ENCODE data around the gene MAP1LC3B2.

Gene MAP1LC3B2

DNA sequence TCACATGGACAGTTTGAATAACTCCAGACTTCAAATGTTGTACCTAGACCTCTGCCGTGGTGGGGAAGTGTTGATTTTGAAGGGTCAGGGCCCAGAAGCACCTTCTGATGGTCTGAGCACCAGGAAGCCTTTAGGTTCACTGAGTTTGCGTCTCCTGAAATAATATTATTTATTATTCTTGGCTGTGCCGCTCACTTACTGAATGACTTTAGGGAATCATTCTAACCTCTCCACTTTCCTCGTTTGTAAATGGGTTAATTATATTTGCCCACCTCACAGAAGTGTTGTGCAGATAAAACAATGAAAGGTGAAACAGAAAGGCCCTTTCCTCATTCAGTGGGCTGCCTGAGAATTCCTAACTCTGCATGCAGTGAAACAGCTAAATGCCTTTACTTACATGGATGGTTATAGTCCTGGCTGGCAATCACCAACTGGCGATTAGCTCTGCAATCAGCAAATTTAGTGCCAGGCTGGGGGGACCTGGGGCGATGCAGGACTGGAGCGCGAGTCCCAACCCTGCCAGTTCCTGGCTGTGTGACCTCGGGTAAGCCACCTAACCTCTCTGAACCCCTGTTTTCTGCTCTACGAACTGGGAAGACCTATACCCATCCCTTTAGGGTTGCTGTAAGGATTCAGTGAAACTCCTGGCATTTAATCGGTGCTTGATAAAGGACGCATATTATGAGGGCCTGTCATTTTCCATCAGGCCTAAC is 57.5 kb downstream of the MAP1LC3B2 start:
- DNase-seq, result no peak

DNA sequence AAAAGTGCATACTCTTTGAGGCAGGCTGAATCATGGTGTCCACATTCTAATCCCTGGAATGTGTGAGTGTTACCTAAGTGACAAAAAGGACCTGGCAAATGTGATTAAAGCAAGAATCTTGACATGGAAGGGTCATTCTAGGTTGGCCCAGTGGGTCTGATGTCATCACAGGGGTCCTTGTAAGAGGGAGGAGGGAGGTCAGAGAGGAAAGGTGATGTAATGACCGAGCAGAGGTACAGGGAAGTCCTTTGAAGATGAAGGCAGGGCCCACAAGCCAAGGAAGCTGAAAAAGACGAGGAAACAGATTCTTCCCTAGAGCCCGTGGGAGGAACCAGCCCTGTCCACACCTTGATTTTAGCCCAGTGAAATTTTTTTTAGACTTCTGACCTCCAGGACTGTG is 60.1 kb downstream of the MAP1LC3B2 start:
- no peak for DNase-seq

DNA sequence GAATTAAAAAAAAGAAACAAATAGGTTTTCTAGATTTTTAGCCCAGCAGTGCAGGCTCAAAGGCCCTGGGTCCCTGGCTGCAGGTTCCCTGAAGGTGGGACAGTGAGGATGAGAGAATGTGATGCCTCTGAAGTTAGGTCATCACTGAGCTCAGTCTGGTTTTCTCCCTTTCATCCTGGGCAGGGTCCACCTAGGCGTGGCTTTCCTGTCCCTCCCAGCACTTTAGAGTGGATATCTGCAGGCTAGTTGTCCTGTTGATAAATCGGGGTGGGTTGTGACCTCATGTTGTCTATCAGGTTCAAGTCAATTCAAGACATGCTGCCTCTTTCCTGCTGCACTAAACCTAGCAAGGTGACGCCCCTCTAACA is 60.9 kb downstream of the MAP1LC3B2 start:
- no peak for DNase-seq

DNA sequence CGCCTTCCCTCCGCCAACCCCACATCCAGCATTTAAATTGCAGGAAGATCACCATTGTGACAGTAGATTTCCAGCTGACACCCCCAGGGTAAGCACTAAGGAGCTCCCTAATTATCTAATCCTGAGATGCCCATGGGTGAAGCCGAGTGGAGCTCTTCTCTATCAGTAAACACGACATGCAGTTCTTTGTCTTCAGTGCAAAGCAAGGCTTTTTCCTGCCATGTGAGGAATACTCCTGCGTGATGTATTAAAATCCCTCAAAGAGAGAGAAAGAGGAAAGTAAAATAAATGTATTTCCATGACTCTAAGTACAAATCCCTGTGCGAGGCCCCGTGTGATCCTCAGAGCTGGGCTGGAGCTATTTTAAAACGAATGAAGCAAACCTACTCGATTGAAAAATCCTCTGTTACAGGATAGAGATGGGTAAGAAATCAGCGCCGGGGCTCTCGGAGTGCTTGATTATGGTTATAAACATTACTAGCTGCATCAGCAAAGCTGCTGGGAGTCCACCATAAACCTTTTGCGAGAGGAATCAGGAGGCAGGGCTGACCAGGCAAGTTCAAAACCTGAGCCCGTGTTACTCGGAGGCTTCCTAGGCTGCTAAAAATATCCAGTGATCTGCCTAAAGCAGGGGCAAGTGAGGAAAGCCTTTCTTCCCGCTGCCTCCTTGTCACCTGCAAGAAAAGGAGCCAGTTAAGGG is 61.5 kb downstream of the MAP1LC3B2 start:
- no peak for DNase-seq

DNA sequence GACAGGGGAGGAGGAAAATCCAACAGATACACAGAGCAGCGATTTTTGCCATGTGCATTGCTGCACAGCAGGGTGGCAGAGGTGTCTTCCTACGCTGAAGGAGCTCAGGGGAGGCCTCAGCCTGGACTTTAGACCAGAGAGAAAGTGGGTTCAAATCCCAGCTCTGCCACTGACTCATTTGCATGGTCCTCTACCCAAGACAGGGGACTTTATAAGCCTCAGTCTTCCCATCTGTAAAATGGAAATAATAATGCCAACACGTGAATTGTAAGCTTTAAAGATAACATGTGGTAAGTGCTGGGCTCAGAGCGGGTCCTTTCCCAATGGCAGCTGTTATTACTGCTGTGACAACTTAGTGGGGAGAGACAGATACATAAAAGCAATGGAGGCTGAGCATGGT is 62.0 kb downstream of the MAP1LC3B2 start:
- no peak for DNase-seq

DNA sequence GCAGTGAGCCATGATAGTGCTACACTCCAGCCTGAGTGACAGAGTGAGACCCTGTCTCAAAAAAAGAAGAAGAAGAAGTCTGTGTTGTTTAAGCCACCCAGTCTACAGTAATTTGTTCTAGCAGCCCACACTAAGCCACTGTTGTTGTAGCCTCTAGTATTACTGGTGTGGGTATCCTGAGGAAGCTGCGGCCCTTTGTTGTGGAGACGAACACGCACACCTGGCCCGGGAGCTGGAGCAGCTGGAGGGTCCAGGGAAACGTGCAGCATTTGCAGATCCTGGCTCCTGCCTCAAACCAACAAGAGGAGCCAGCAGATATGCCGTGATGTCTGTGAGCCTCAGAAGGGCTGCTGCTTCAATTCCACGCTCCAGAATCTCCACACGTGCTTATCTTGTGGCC is 65.3 kb downstream of the MAP1LC3B2 start:
- DNase-seq, result no peak

DNA sequence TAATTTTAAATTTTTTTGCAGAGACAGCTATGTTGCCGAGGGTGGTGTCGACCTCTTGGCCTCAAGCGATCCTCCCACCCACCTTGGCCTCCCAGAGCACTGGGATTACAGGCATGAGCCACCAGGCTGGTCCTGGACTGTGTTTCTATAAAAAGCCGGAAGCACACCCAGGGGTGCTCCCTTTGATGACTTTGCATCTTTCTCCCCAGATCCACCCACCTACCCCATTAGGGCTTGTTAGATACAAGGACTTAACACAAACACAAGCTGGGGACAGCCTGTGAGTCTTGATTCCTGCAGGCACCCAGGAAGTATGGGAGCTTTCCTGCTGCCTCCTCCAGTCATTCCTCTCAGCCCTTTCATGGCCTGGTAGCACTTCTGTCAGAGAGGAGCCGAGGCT is 67.0 kb downstream of the MAP1LC3B2 start:
- DNase-seq, result no peak
